ENCODE data around the gene GLOD4. TPM values are rescaled to one million over a fixed set of nuclear protein-coding genes. Genes with fewer than 3 reads are reported as not detected.
"Not testable (repeated sequence)": the region's sequence is repeated elsewhere in the genome, so short reads cannot be mapped to it uniquely, and the experiment has no call there.

GLOD4 gene
- total RNA-seq, 4 donors from 2014 or later: 52.0 to 94.8 (median 72.0) TPM

GRCh38 chr17:773467-774312 is 8.4 kb downstream of the GLOD4 start:
- no peaks in the 10 kb centered on the region for H3K9me3 ChIP-seq
- no peaks in the 10 kb centered on the region for H3K4me1 ChIP-seq
- H3K36me3 ChIP-seq: peaks cover 0 to 95% (median 0%) of the 10 kb centered on the region in 3 donors
- no peaks in the 10 kb centered on the region for H3K27me3 ChIP-seq
- H3K27ac ChIP-seq: no peak overlapping the region
- H3K4me3 ChIP-seq: no peak overlapping the region
- DNase-seq: no peak
- TF ChIP-seq POLR2A (IDR thresholded peaks at IDR 0.05): no peak
- TF ChIP-seq CTCF (IDR thresholded peaks at IDR 0.05): no peak

GRCh38 chr17:773016-773415 is 9.1 kb downstream of the GLOD4 start:
- Histone ChIP-seq H3K4me3 (no peak overlapping the region), H3K4me1 (no peaks in the 10 kb centered on the region), H3K27ac (no peak overlapping the region), H3K27me3 (no peaks in the 10 kb centered on the region), H3K36me3 (peaks cover 0 to 93% (median 0%) of the 10 kb centered on the region in 3 donors), H3K9me3 (no peaks in the 10 kb centered on the region)
- DNase-seq: no peak
- TF ChIP-seq POLR2A (IDR thresholded peaks at IDR 0.05) (no peak), CTCF (IDR thresholded peaks at IDR 0.05) (no peak)

GRCh38 chr17:767076-767475 is 15.0 kb downstream of the GLOD4 start:
- Histone ChIP-seq H3K36me3 (peaks cover 0 to 91% (median 0%) of the 10 kb centered on the region in 3 donors), H3K4me3 (no peak overlapping the region), H3K27me3 (no peaks in the 10 kb centered on the region), H3K27ac (no peak overlapping the region), H3K9me3 (no peaks in the 10 kb centered on the region), H3K4me1 (no peaks in the 10 kb centered on the region)
- DNase-seq: no peak
- TF ChIP-seq CTCF (IDR thresholded peaks at IDR 0.05) (no peak), POLR2A (IDR thresholded peaks at IDR 0.05) (no peak)

- H3K4me1 ChIP-seq: no peaks in the 10 kb centered on the region
- H3K27me3 ChIP-seq: no peaks in the 10 kb centered on the region
- TF ChIP-seq CTCF (IDR thresholded peaks at IDR 0.05) (no peak), POLR2A (IDR thresholded peaks at IDR 0.05) (no peak)
- no peak for DNase-seq
- no peak overlapping the region for H3K27ac ChIP-seq
- H3K9me3 ChIP-seq: no peaks in the 10 kb centered on the region
- H3K36me3 ChIP-seq: peaks cover 0 to 79% (median 0%) of the 10 kb centered on the region in 3 donors
- no peak overlapping the region for H3K4me3 ChIP-seq
Observed at GRCh38 chr17:760371-760770, 21.7 kb downstream of the GLOD4 start.

- H3K27ac ChIP-seq: no peak overlapping the region
- peaks cover 0 to 75% (median 0%) of the 10 kb centered on the region in 3 donors for H3K36me3 ChIP-seq
- no peak for DNase-seq
- H3K27me3 ChIP-seq: no peaks in the 10 kb centered on the region
- no peaks in the 10 kb centered on the region for H3K4me1 ChIP-seq
- H3K9me3 ChIP-seq: no peaks in the 10 kb centered on the region
- TF ChIP-seq POLR2A (IDR thresholded peaks at IDR 0.05) (no peak), CTCF (IDR thresholded peaks at IDR 0.05) (no peak)
- H3K4me3 ChIP-seq: no peak overlapping the region
Observed at GRCh38 chr17:759964-760363, 22.1 kb downstream of the GLOD4 start.

GRCh38 chr17:756010-756567 is 26.0 kb downstream of the GLOD4 start:
- not testable (repeated sequence) for DNase-seq, H3K27me3 ChIP-seq, H3K27ac ChIP-seq, H3K4me1 ChIP-seq, H3K4me3 ChIP-seq, H3K9me3 ChIP-seq
- H3K36me3 ChIP-seq: peaks cover 0 to 38% (median 0%) of the 10 kb centered on the region in 3 donors

GRCh38 chr17:755319-755961 is 26.6 kb downstream of the GLOD4 start:
- not testable (repeated sequence) for H3K27ac ChIP-seq, DNase-seq, H3K4me3 ChIP-seq, H3K27me3 ChIP-seq, H3K9me3 ChIP-seq
- H3K36me3 ChIP-seq: peaks cover 0 to 31% (median 0%) of the 10 kb centered on the region in 3 donors
- H3K4me1 ChIP-seq: peaks cover 0 to 10% (median 9%) of the 10 kb centered on the region in 4 donors
